Dedifferentiated amniotic fluid mesenchymal stem cell (primary cell): Measurements from ENCODE around the gene INA.

ENCODE experiments used
- DNase-seq: peaks from one replicate; pipeline ENCODE4 v3.0.0-alpha.2; 2016; ENCODE audit errors: extremely low spot score

The INA gene

GRCh38 chr10:103273041-103273441 is 3.9 kb upstream of the INA start:
- peak; percentile 97 for DNase-seq

GRCh38 chr10:103276251-103276895 is 565 bp upstream of the INA start:
- DNase-seq = no peak

GRCh38 chr10:103277713-103278536 is 987 bp downstream of the INA start:
- DNase-seq = no peak

- no peak for DNase-seq
These were observed 1.5 kb downstream of the INA start for GRCh38 chr10:103278537-103278823.

- peak; percentile 44 for DNase-seq
These were observed 1.9 kb downstream of the INA start for GRCh38 chr10:103278862-103279298.

GRCh38 chr10:103280031-103280430 is 3.1 kb downstream of the INA start:
- no peak for DNase-seq

- DNase-seq = no peak
These were observed 3.6 kb downstream of the INA start for GRCh38 chr10:103280506-103280905.

GRCh38 chr10:103281753-103282152 is 4.8 kb downstream of the INA start:
- DNase-seq = no peak

GRCh38 chr10:103282961-103283360 is 6.0 kb downstream of the INA start:
- DNase-seq = no peak

- DNase-seq = no peak
These were observed 7.2 kb downstream of the INA start for GRCh38 chr10:103284170-103284569.

GRCh38 chr10:103287992-103288391 is 11.1 kb downstream of the INA start:
- no peak for DNase-seq

- DNase-seq = no peak
These were observed 14.7 kb downstream of the INA start for GRCh38 chr10:103291588-103291987.

- DNase-seq = peak; percentile 88
These were observed 18.6 kb downstream of the INA start for GRCh38 chr10:103295374-103296015.

- no peak for DNase-seq
These were observed 30.7 kb downstream of the INA start for GRCh38 chr10:103307594-103307993.

- no peak for DNase-seq
These were observed 33.3 kb downstream of the INA start for GRCh38 chr10:103310197-103310596.

GRCh38 chr10:103316087-103316486 is 39.1 kb downstream of the INA start:
- DNase-seq = no peak

- no peak for DNase-seq
These were observed 51.0 kb downstream of the INA start for GRCh38 chr10:103327906-103328305.

GRCh38 chr10:103333934-103334520 is 57.1 kb downstream of the INA start:
- DNase-seq = no peak

GRCh38 chr10:103334567-103334966 is 57.6 kb downstream of the INA start:
- DNase-seq = no peak

GRCh38 chr10:103336370-103336769 is 59.4 kb downstream of the INA start:
- no peak for DNase-seq
